ENCODE data around the gene SMAD7. TPM values are rescaled to one million over a fixed set of nuclear protein-coding genes. Genes with fewer than 3 reads are reported as not detected.
A peak's percentile ranks its signal among the peaks of the same experiment; 100 is the strongest.

Gene SMAD7
- total RNA-seq, 2 donors from 2014 or later = 23.3 to 44.5 TPM

- no peak for TF ChIP-seq CTCF (IDR thresholded peaks at IDR 0.05)
- no peak for TF ChIP-seq POLR2A (IDR thresholded peaks at IDR 0.05)
- Histone ChIP-seq H3K27me3 (no peaks in the 10 kb centered on the region), H3K36me3 (replicated peaks in 1 of 2; ENCODE audit: insufficient read depth in 1 of 2, low read depth in 2 of 2) (no peaks in the 10 kb centered on the region), H3K9me3 (no peaks in the 10 kb centered on the region), H3K4me1 (peaks cover 85% of the 10 kb centered on the region), H3K4me3 (no peak overlapping the region), H3K27ac (peak overlapping the region; percentile 18 to 91 (median 74))
- ATAC-seq (peak; percentile 12), DNase-seq (peak; percentile 25 to 62 (median 46))
- intact Hi-C loops (cut with DNase I) = no loop called here
- 52 to 56% methylated on average over 14 of the region's 14 CpGs for WGBS, 2 donors
Measured at GRCh38 chr18:48934723-48935432, 15.9 kb downstream of the SMAD7 start.

- ATAC-seq = no peak
- H3K36me3 ChIP-seq (replicated peaks in 1 of 2; ENCODE audit: insufficient read depth in 1 of 2, low read depth in 2 of 2) = no peaks in the 10 kb centered on the region
- intact Hi-C loops (cut with DNase I) = no loop called here
- H3K27me3 ChIP-seq = no peaks in the 10 kb centered on the region
- peaks cover 85% of the 10 kb centered on the region for H3K4me1 ChIP-seq
- H3K4me3 ChIP-seq = no peak overlapping the region
- DNase-seq = no peak
- 75 to 86% methylated on average over 3 of the region's 3 CpGs for WGBS, 2 donors
- H3K27ac ChIP-seq = peak overlapping the region in 3 of 4 donors; percentile 86 to 91 (median 91)
- TF ChIP-seq POLR2A (IDR thresholded peaks at IDR 0.05) (no peak), CTCF (IDR thresholded peaks at IDR 0.05) (no peak)
- no peaks in the 10 kb centered on the region for H3K9me3 ChIP-seq
Measured at GRCh38 chr18:48934415-48934722, 16.4 kb downstream of the SMAD7 start.

GRCh38 chr18:48933578-48934414, 17.0 kb downstream of the SMAD7 start:
- no peaks in the 10 kb centered on the region for H3K9me3 ChIP-seq
- DNase-seq = peak in 1 of 4 donors; percentile 27
- no peaks in the 10 kb centered on the region for H3K27me3 ChIP-seq
- H3K4me3 ChIP-seq = no peak overlapping the region
- WGBS, 2 donors = 69 to 83% methylated on average over 21 to 23 of the region's 23 CpGs
- no peaks in the 10 kb centered on the region for H3K36me3 ChIP-seq (replicated peaks in 1 of 2; ENCODE audit: insufficient read depth in 1 of 2, low read depth in 2 of 2)
- ATAC-seq = no peak
- H3K27ac ChIP-seq = peak overlapping the region; percentile 13 to 91 (median 88)
- intact Hi-C loops (cut with DNase I) = no loop called here
- H3K4me1 ChIP-seq = peaks cover 88% of the 10 kb centered on the region
- TF ChIP-seq CTCF (IDR thresholded peaks at IDR 0.05) = no peak
- TF ChIP-seq POLR2A (IDR thresholded peaks at IDR 0.05) = no peak

- TF ChIP-seq CTCF (IDR thresholded peaks at IDR 0.05) = no peak
- no peak for TF ChIP-seq POLR2A (IDR thresholded peaks at IDR 0.05)
- DNase-seq = peak in 1 of 4 donors; percentile 28
- H3K27ac ChIP-seq = peak overlapping the region; percentile 13 to 91 (median 88)
- peaks cover 88% of the 10 kb centered on the region for H3K4me1 ChIP-seq
- no peaks in the 10 kb centered on the region for H3K27me3 ChIP-seq
- H3K4me3 ChIP-seq = no peak overlapping the region
- intact Hi-C loops (cut with DNase I) = no loop called here
- H3K9me3 ChIP-seq = no peaks in the 10 kb centered on the region
- 74 to 78% methylated on average over 10 of the region's 10 CpGs for WGBS, 2 donors
- no peak for ATAC-seq
- H3K36me3 ChIP-seq (replicated peaks in 1 of 2; ENCODE audit: insufficient read depth in 1 of 2, low read depth in 2 of 2) = no peaks in the 10 kb centered on the region
Measured at GRCh38 chr18:48932822-48933510, 17.8 kb downstream of the SMAD7 start.

All from body of pancreas (tissue), 4 donors.